IPS-NIHi11 (cell line): ENCODE data around the gene EHD3.

Source experiments
- DNase-seq: peaks from one replicate; pipeline ENCODE4 v3.0.0; 2012; ENCODE audit warnings: mixed read lengths, low spot score

EHD3 gene

DNA sequence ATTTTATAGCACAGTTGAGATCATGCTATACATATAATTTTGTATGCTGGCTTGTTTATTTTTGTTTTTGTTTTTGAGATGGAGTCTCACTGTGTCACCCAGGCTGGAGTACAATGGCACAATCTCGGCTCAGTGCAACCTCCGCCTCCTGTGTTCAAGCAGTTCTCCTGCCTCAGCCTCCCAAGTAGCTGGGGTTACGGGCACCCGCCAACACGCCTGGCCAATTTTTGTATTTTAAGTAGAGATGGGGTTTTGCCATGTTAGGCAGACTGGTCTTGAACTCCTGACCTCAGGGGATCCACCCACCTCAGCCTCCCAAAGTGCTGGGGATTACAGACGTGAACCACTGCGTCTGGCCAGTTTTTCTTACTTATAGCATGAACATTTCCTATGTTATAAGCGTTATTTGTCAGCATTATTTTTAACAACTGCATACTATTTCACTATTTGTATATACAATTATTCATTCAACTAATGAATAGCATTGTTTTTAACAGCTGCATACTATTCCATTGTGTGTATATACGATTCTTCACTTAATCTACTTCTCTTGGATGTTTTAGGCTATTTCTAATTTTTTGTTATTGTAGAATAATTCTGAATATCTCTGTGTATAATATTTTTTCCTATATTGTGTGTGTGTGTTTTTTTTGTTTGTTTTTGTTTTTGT lies 3.5 kb downstream of the EHD3 start:
- no peak for DNase-seq

DNA sequence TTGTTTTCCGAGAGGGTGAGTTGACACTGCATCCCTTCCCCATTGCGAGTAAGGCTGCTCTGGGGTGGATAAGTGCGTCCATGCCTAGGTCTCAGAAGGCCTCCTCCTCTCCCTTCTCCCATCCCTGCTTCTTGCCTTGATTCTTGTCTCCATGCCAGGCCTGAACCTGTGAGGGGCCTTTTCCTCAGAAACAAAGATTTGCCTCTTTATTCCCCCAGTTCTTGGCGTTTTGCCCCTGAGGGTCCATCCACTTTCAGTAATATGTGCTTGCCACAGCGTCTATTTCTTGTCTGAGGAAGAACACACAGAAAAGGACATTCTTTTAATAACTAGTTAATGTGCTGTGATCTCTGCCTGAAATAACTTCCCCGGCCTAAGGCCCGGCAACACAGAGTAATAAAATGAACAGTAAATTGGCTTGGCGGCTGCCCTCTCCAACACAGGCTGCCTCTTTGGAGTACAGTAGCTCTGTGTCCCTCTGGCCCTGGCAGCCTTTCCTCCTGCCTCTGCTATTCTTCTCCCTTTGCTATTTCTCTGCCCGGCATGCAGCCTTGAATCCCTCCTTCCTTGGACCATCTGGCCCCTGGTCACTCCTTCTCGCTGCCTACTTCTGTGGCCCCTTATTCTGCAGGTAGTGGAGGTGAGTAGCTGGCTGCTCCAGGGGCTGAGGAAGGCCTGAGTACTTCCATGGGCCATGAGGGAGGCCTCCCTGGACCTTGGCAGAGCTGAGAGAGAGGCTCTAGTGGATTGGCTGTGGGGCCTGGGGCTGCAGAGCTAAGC lies 4.4 kb downstream of the EHD3 start:
- DNase-seq: no peak

DNA sequence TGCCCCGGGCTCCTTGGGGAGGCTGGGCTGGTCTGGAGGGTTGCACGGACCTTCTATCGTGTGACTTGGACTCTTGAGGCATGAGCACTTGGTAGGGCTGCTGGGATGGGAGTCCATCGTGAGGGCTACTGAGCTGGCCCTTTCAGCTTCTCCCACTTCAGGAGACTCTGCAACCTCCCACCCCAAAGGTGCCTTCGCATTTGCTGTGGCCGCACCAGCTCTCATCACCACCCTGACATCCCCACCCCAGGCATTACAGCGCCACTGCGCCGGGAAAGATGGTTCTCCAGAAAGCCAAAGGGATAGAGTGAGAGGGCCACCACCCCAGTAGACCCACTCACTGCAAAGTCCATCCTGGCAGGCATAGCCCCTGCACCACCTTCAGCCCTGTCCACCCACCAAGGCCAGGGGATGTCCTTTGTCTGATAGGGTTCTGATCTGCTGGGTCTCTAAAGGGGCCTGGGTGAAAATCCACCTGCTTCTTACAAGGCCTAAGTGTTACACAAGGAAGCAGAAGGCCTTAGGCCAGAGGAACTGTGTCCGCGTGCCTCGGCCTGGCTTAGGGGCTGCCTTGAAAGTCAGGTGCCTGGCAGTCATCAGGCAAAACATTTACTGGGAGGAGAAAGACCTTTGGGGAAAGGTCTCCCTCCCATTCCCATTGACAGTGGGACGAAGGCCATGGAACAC lies 5.1 kb downstream of the EHD3 start:
- DNase-seq: no peak

DNA sequence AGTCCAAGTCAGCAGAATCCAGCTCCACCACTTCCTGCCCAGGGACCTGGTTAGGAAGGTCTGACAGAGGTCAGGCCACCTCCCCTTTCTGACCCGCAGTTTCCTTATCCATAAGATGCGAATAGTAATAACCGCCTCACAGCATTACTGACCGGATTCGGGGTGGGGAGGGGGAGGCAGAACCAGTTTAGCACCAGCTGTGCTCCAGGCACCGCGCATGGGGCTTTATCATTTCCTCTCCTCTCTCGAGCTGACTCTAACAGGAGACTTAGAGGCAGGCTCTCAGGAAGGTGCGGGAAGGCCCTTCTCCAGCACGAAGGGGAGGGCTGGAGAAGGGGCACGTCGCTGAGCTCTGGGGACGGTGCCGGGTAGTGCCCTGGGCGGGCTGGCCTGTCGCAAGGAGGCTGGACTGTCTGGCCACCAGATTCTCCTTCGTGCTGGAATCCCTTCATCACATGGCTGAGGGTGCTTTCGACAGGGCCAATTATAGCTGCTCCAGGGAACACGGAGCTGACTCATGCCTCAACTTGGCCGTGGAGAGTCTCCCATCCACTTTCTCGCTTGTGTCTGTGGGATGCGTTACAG lies 5.7 kb downstream of the EHD3 start:
- no peak for DNase-seq

DNA sequence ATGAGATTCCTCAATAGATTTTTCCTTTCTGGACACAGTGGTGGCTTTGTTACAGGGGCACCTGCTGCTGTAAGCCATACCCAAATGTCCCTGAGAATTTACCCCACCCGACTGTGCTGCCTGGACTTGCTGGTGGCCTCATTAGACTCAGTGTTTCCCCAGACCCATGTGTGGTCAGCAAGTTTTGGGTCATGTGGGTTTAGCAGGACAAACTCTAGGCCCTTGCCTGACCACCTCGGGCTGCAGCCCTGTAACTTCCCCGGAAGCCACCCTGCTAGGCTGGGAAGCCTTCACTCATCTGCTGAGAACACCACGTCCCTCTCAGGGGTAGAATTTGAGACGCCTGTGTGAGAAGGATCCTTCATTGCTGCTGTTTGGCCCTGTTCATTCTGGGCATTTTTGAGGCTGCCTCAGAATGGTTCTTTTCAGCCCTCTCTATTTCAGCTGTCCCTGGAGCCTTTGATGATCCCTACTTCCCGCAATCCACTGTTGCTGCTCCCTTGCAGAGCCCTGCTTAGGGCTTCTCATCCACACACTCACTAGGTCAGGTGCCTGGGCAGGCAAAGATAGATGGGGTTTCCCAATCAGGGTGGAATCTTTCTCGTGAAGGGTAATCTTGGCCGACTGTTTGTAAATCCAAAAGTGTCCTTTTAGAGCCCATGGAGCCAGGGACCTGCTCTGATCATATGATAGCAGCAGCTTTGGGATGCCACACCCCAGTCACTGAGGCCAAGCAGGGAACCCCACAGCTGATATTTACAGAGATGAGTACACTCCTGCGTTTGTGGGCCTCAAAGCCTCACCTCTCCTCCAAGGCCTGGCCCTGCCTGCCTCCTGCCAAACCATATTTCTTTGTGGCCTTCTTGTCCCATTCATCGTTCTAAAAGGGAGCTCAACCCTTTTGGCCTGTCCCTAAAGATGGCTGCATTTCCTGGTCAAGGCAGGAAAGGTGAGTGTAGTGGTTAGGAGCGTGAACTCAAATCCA lies 6.7 kb downstream of the EHD3 start:
- no peak for DNase-seq

DNA sequence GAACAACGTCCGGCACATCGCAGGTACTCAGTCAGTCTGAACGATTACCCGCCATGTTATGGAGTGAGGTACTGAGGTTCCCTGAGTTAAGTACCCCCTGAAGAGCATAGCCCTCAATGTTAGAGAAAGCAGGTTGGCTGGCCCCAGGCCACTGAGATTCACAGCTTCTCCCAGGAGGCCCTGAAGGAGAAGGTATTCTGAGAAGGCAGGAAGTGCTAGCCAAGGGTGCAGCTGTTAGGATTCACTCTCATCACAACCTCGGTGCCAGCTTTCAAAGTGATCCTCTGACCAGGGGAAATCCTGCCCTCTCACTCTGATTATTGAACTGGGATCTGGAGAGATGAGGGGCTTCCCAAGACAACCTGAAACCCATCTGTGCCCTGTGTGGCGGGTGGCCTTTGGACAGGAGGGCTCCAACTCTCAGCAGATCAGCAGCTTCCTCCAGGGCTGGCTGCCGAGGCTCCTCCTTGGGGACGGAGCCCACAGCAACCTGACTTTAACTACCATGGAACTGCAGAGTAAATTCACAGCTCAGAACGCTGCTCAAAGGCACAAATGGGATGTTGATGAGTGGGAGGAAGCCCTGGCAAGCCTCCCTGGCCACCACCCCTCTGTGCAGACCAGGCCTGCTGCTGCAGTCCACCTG lies 7.8 kb downstream of the EHD3 start:
- DNase-seq: no peak

DNA sequence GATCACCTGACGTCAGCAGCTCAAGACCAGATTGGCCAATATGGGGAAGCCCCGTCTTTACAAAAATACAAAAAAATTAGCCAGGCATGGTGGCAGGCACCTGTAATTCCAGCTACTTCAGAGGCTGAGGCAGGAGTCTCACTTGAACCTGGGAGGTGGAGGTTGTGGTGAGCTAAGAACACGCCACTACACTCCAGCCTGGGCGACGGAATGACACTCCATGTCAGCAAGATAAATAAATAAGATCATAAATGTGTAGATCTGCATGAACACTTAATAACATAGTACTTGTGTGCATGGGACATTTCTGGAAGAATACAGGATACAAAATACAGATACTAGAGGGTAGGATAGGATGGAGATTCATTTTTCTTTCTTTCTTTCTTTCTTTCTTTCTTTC lies 9.1 kb downstream of the EHD3 start:
- no peak for DNase-seq

DNA sequence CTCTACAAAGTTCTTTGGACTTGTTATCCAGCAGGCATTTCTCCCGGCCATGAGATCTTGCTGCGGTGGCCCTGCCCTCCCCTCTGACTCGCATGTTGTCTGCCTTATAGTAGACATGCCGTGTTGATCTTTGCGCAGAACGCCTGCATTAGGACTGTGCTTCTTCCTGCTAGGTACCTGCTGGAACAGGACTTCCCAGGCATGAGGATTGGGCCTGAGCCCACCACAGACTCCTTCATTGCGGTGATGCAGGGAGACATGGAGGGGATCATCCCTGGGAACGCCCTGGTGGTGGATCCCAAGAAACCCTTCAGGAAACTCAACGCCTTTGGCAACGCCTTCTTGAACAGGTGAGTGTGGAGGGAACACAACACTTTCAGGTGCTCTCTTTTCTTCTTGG lies 10.1 kb downstream of the EHD3 start:
- no peak for DNase-seq

DNA sequence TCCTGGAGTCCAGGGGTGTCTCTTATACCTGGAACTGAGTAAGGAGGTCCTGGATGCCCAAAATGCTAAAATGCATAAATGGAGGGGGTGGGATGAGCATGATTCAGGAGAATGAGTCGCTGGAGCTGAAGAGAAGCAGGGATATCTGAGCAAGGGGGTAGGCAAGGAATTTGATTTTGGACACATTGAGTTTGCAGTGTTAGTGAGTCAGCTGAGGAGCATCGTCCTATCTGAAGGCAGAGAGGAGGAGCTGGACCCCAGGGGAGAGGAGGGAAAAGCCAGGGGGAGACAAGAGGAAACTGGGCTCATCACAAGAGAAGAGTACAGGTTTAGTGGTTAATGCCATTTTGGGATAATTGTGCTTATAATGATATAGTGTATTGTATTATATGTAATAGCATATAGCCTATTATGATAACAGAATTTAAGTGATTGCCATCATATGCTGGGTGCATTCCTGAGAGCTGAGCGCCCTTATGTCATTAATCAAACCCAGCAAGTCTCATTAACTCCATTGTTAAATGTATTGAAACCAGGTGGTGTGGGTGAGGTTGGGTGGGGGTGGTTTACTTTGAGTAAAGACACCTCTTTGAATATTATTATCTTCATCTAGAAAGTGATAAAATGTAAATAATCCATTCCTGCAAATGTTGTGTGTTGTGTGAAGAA lies 12.4 kb downstream of the EHD3 start:
- DNase-seq: no peak

DNA sequence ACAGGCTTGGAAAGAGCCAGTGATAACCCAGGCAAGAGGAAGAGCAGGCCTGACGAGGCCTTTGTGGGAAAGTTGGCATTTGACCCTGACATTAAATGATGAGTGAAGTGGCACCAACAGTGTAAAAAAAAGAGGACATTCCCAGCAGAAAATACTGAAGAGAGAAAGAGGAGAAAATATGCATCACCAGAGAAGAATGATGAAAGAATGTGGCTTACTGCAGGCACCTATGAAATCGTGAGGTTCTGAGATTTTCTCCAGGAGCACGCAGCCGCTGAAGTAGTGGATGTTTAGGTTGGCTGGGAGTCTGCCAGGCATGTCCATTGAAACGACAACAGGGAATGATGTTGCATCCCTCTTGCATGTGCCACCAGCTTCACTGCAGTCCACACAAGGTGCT lies 13.8 kb downstream of the EHD3 start:
- DNase-seq: no peak

DNA sequence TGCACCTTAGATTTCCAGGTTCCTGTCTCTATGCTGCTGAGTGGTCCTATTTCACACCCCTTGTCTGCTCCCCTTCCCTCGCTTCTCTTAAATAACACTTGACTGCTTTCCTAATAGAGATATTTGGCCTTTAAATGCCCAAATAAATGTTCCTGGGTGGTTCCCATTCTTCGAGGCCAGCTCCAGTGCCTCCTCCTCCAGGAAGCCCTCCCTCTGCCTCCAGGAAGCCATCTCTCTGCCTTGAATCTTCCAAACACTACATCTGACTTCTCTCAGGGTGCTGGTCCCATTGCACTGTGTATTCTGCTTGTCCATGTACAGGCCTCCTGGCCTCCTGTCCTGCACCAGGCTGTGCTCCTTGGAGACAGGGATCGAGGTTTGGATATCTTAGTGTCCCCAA lies 14.2 kb downstream of the EHD3 start:
- no peak for DNase-seq

DNA sequence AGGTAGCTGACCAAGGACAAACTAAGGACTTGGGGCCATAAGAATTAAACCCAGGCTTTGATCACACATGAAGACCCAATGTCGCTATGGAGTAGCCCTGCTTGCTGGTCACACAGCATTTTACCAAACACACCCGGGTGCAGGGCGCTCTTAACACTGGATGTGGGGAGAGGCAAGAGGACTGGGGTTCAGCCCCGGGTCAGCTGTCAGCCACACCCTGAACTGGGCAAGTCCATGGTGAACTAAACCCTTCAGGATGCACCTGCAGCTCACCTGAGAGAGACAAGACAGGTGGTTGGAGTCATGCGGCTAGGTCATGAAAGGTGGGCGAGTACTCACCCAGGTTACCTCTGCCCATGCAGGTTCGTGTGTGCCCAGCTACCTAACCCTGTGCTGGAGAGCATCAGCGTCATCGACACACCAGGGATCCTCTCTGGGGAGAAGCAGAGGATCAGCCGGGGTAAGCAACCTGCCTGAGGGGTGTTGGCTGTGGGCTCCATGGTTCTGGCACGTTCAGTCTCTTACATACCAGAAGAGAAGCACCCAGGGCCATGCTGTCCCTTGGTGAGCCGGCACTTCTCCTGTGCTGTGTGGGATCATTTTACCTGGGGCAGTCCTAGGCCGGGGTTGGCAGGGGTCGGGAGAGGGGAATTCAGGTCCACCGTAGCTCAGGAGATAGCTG lies 15.2 kb downstream of the EHD3 start:
- DNase-seq: no peak

DNA sequence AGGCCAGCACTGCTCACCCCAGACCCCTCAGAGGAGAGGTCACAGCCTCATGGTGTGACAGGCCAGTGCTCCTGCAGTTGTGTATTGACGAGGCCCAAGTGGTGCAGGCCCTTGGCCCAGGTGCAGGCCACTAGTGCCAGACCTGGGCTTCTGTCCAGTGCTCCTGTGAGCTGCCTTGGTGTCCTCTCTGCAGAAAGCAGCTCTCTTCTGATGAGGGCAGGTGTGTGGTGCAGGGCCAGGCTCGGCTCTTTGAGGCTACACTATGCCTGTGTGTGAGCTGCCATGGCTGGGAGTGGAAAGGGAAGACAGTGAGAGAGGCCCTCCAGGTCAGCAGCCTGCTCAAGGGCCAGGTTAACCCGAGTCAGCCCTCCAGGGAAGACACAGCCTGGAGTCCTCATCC lies 17.1 kb downstream of the EHD3 start:
- DNase-seq: no peak

DNA sequence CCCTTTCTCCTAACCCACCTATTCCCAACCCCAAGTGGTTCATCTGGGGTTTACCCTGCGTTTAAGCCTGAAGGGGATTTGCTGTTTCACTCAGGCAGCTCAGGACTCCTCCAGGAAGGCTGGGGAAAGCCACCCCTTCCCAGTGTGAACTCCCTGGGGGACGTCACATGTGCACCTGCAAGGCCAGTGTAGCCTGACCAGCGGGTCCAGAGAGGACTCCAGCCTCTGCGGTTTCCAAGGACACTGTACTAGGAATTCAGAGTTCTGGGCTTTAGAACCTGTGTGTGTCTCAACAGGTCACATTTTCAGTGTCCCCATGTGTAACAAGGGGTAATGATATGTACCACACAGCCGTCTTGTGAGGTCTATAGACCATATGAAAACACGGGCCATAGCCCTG lies 17.9 kb downstream of the EHD3 start:
- no peak for DNase-seq

DNA sequence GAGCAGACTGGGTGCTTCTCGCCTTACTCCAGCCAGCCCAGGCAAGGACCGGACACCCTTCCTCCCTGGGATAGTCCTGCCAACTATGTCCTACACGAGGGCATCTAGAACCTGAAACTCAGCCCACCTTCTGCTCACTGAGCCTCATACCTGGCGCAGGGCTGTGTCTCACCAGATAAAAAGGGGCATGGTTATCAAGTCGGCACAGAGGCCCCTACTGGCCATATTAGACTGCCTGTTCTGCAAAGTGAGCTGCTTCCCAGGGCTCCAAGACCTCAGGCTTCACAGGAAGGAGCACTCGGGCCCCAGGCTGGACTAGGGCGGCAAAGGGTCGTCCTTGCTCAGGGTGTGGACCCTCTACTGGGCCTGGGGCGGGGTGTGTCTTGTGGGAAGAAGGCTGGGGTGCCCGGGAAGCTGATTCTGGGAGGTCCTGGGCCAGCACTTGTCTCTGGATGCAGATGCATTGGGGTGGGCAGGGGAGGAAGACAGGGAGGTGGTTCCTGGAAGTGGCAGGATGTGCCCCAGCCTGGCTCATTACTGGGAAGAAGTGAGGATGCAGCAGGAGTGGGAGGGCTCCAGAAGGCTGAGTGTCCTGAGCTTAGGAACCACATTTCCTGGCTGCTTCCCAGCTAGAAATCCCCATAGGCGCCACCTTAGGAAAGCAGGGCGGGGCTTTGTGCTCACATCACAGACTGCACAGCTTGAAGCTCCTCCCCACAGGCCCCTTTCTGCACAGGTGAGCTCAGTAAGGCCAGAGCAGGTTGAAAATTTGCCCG lies 19.6 kb downstream of the EHD3 start:
- DNase-seq: peak; percentile 43

DNA sequence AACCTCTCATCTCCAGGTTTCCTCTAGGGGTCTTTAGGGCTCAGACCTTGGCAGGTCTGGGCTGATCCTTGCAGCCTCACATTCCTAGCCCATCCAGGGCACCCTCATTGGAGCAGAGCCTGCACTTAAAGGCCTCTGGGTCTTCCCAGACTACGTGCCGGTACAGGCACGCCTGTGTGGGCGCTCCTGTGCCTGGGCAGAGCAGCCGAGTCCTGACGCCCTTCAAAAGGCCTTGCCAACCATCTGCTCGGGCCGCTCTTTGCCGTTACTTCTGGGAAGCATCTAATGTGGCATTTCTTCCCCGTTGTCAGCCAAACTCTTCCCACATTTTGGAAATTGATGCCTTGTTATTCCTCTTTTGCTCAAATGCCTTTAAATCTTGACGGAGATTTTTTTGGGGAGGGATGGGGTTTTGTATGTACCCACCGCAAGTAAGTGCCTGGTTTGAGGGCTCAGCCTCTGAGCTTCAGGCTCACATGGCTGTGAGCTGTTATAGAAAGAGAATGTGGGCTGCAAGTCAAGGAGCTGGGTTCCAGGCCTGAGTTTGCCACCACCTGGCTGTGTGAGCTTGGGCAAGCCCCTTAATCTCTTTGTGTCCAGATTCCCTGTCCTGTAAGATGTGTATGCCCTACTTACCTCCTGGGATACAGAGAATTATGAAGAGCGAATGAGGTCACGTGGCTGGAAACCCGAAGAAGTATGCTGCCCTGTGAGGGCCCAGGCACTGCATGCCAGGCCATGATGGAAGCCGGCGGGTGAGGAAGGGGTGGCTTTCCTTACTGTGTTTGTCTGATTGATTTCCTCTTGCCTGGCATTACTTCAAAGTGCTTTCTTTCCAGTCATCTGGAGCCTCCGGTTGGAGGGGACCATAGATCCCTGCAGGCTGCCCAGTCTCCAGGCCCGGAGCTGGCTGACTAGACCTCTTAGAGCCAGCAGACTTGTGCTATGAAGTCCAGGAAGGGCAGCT lies 20.6 kb downstream of the EHD3 start:
- no peak for DNase-seq

DNA sequence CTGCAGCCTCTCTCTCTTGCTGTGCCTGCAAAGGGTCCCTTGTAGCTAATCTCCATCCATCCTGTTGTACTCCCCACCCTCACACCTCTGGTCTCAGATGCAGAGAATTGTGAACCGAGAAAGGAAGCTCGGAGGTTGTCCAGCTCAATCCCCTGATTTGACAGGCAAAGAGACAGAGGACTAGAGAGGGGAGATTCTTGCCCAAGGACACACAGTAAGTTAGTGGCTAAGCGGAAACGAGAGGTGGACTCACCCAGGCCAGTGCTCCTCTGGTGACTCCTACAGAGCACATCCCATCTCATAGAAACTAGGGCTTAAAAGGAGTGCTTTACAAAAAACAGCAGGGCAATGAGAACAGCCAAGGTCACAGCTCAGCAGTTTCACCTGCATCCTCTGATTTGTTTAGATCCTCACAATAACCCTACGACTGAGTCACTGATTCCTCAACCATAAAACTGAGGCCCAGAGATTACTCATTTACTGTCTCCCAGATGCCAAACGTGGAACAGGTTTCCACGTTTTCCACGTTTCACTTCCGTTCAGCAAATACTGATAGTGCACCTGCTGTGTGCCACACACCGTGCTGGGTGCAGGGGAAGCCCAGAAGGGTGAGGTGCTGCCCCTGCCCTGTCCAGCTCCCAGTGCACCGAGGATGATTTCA lies 22.1 kb downstream of the EHD3 start:
- no peak for DNase-seq
